Motor neuron (in vitro differentiated cells): Measurements from ENCODE around the gene SBF2. TPM values are rescaled to one million over a fixed set of nuclear protein-coding genes. Genes with fewer than 3 reads are reported as not detected.
"Not testable (repeated sequence)": the region's sequence is repeated elsewhere in the genome, so short reads cannot be mapped to it uniquely, and the experiment has no call there.

Source experiments
- ATAC-seq, 8 experiments: fragments of 200-7000 bp; cut with Tn5 transposase; replicated peaks in 6 of 8; 2 replicates each; pipeline ENCODE4 v1.8.0; 2021; ENCODE audit warnings: mild to moderate bottlenecking in 8 of 8, moderate library complexity in 8 of 8
- H3K27ac ChIP-seq, 2 donors: fragments of 250-450 bp; sonication (Bioruptor Pico); 2 replicates each; pipeline ENCODE4 v1.9.0; 2021; ENCODE audit warnings: antibody characterized with exemption in 2 of 2, mild to moderate bottlenecking in 2 of 2, moderate library complexity in 1 of 2
- H3K4me1 ChIP-seq, 2 donors: fragments of 250-450 bp; sonication (Bioruptor Pico); replicated peaks in 1 of 2; 2 replicates each; pipeline ENCODE4 v1.6.1; 2021; ENCODE audit warnings: antibody characterized with exemption in 2 of 2, mild to moderate bottlenecking in 2 of 2, moderate library complexity in 1 of 2
- H3K4me3 ChIP-seq, 5 donors: fragments of 250-450 bp; sonication (Bioruptor Pico); 2 replicates each; pipeline ENCODE4 v1.9.0; 2021; ENCODE audit warnings: antibody characterized with exemption in 5 of 5, mild to moderate bottlenecking in 5 of 5, moderate library complexity in 4 of 5
- WGBS, 10 experiments: fragments of 450-650 bp; shearing (Covaris generic); methylation state at CpG; one replicate each; pipeline ENCODE4 v1.0.0; 2022; 5-methylcytosine and 5-hydroxymethylcytosine counted together
- in situ Hi-C, 9 experiments: fragments of 400-800 bp; cut with MboI; loops; one replicate each; pipeline ENCODE4 v1.15.0; 2021; ENCODE audit warnings: low sequenced_read_pairs in 9 of 9, low pct_unique_long_range_greater_than_20kb in 2 of 9; ENCODE audit not compliant: unreplicated experiment in 9 of 9
- total RNA-seq, 8 experiments: library from RNA; unstranded; fragments of 300-600 nt; gene quantifications; 2 replicates each; pipeline versions ENCODE4 v1.2.3 to v1.2.4, GENCODE V29; 2022

The SBF2 gene
- total RNA-seq, 8 experiments from 2014 or later, result 31.8 to 66.3 (median 44.6) TPM

DNA sequence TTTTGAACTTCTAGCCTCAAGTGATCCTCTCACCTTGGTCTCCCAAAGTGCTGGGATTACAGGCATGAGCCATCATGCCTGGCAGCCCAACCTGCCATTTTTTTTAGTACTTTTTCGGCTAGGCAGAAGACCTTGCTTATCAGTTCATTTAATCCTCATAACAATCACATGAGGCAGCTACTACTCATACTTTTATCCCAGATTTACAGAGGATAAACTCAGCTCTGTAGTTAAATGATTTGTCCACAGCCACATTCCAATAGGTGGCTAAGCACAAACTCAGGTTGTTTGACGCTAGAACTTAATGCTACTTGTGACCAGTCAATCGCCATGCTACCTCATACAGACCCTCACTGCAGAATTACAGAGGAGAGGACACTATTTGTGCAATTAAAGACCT is 28.1 kb downstream of the SBF2 start:
- H3K4me1 ChIP-seq, result no peaks in the 10 kb centered on the region
- H3K27ac ChIP-seq, result no peak overlapping the region
- in situ Hi-C loops, result no loop called here
- no peak overlapping the region for H3K4me3 ChIP-seq
- WGBS, 10 experiments, result 20 to 100% (median 89%) methylated on average over 1 to 3 of the region's 3 CpGs; no CpG with 5 or more reads in 4 of the 10 experiments
- ATAC-seq, result no peak

DNA sequence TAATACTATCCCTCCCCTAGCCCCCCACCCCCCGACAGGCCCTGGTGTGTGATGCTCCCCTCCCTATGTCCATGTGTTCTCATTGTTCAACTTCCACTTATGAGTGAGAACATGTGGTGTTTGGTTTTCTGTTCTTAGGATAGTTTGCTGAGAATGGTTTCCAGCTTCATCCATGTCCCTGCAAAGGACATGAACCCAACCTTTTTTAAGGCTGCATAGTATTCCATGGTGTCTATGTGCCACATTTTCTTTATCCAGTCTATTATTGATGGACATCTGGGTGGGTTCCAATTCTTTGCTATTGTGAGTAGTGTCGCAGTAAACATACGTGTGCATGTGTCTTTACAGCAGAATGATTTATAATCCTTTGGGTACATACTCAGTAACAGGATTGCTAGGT is 29.3 kb downstream of the SBF2 start:
- H3K27ac ChIP-seq, H3K4me3 ChIP-seq, ATAC-seq, in situ Hi-C loops, H3K4me1 ChIP-seq: not testable (repeated sequence)
- WGBS, 10 experiments, result 93 to 100% (median 100%) methylated on average over 2 of the region's 3 CpGs; no CpG with 5 or more reads in 4 of the 10 experiments

DNA sequence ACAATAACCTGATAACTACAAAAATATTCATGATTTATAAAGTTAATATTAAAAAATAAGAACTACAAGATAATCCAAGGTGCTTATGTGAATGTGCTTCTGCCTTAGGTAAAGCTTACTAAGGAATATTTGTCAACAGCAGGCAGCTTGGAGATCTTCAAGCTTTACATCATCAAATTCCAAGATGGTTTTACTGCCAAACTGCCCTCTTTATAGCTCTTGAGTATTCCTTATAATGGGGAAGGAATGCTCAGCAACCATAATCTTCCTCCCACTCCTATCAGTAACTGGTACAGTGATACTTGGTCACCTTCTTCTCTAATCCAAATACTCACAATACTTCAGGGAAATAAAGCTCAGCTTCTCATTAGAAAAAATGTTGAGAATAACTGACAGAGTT is 30.1 kb downstream of the SBF2 start:
- H3K4me3 ChIP-seq, result no peak overlapping the region
- in situ Hi-C loops, result no loop called here
- H3K27ac ChIP-seq, result no peak overlapping the region
- no peak for ATAC-seq
- no peaks in the 10 kb centered on the region for H3K4me1 ChIP-seq

DNA sequence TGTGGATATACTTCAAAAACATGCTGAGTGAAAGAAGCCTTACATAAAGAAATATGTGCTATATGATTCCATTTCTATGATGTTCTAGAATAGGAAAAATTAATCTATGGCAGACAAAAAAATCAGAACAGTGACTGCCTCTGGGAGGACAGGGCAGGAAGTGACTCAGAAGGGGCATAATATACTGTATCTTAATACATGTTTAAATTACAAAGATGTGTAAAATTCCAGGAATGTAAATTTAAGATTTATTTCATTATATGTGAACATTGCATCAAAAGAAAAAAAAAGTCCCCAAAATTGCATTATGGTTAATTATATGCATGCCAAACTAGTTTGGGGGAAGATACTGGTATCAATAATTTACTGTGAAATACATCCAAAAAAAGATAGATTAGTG is 32.2 kb downstream of the SBF2 start:
- in situ Hi-C loops, result no loop called here
- H3K4me3 ChIP-seq, result no peak overlapping the region
- H3K4me1 ChIP-seq, result no peaks in the 10 kb centered on the region
- peak in 3 of 8 experiments; percentile 27 to 64 (median 39) for ATAC-seq
- H3K27ac ChIP-seq, result no peak overlapping the region

DNA sequence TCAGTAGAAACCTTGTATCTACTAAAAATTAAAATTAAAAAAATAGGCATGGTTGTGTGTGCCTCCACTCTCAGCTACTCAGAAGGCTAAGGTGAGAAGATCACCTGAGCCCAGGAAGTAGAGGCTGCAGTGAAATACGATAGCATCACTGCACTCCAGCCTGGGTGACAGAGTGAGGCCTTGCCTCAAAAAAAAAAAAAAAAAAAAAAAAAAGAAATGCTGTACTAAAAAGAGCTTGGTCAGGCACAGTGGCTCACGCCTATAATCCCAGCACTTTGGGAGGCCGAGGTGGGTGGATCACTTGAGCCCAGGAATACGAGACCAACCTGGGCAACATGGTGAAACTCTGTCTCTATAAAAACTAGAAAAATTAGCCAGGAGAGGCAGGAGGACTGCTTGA is 36.5 kb downstream of the SBF2 start:
- no peak overlapping the region for H3K4me3 ChIP-seq
- ATAC-seq, result no peak
- H3K27ac ChIP-seq, result no peak overlapping the region
- in situ Hi-C loops, result no loop called here
- H3K4me1 ChIP-seq, result no peaks in the 10 kb centered on the region
- WGBS, 10 experiments, result 60 to 100% (median 94%) methylated on average over 1 to 4 of the region's 4 CpGs; no CpG with 5 or more reads in 2 of the 10 experiments

DNA sequence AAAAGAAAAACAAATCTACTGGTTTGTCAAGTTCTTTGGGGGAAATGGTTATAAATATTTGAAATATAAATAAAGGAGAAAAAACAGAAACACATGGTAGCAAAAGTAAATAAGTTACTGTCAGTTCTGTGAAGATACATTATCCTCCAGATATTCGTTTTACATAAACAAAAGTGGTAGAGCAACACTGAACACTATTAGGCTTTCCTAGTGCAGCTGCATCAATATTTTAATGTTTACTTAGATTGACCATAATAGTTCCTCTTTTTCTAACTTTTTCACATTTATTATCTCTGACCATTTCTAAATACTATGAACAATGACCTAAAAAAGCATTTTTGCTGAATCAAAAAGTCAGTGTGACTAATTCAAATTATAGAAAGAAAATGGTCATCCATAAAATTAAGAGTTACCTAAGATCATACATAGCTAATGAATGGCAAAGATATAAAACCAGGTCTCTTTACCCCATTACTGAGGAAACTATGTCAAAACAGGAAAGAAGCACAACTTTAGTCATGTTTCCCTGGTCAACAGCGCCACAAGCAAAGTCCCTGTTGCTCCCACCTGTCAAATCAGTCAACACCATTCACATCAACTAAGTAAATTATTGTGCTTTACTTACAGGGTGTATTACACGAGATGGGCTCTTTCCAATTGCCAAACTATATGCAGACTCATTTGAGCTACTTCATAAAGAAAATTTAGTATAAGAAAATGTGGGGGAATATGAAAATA is 38.5 kb downstream of the SBF2 start:
- H3K4me1 ChIP-seq, result no peaks in the 10 kb centered on the region
- 56 to 100% (median 83%) methylated on average over 1 to 3 of the region's 3 CpGs for whole genome bisulfite sequencing, 10 experiments
- H3K4me3 ChIP-seq, result no peak overlapping the region
- in situ Hi-C loops, result no loop called here
- H3K27ac ChIP-seq, result no peak overlapping the region
- no peak for ATAC-seq

DNA sequence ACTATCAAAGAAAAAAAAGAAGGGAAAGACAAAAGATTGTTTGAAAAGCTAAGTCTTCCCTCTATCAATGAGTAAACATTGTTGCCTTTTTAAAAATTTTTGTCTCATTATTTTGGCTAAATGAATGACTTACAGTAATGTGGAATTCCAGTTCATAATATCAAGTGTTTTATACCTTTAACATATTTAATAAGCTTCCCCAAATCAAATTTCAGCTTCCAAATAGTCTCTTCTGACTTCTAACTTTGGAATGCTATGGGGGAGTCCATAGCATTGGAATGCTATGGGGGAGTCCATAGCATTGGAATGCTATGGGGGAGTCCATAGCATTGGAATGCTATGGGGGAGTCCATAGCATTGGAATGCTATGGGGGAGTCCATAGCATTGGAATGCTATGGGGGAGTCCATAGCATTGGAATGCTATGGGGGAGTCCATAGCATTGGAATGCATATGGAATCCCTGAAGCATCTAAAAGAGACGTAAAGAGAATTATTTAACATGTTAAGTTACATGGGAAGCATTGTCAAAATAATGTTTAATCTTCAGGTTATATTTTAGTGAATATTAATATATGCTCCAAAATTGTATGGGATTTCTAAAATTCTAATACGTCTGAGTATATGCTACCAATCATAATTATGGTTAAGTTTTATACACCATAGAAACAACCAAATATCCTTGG is 44.4 kb downstream of the SBF2 start:
- H3K27ac ChIP-seq, H3K4me1 ChIP-seq, H3K4me3 ChIP-seq, ATAC-seq, in situ Hi-C loops: not testable (repeated sequence)
- 71 to 100% (median 95%) methylated on average over 1 to 2 of the region's 2 CpGs; no CpG with 5 or more reads in 2 of the 10 experiments for WGBS, 10 experiments

DNA sequence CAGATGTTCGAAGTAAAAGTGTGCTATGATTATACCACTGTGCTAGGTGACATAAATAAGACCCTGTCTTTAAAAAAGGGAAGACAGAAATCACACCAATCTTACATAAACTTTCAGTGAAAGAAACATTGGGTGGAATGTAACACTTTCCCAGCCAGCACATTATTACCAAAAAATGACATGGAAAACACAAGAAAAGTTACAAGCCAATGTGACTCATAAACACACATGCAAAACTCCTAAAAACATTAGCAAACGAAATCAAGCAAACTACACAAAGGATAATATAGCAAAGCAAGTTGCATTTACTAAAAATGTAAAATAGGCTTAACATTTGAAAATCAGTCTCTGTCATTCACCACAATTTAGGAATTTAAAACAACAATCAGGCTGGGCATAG is 47.0 kb downstream of the SBF2 start:
- H3K4me3 ChIP-seq, result no peak overlapping the region
- peak in 2 of 8 experiments; percentile 68 to 78 for ATAC-seq
- H3K4me1 ChIP-seq, result no peaks in the 10 kb centered on the region
- no peak overlapping the region for H3K27ac ChIP-seq
- WGBS, 10 experiments, result 30 to 88% (median 50%) methylated on average over 1 to 2 of the region's 2 CpGs; no CpG with 5 or more reads in 1 of the 10 experiments
- in situ Hi-C loops, result no loop called here

DNA sequence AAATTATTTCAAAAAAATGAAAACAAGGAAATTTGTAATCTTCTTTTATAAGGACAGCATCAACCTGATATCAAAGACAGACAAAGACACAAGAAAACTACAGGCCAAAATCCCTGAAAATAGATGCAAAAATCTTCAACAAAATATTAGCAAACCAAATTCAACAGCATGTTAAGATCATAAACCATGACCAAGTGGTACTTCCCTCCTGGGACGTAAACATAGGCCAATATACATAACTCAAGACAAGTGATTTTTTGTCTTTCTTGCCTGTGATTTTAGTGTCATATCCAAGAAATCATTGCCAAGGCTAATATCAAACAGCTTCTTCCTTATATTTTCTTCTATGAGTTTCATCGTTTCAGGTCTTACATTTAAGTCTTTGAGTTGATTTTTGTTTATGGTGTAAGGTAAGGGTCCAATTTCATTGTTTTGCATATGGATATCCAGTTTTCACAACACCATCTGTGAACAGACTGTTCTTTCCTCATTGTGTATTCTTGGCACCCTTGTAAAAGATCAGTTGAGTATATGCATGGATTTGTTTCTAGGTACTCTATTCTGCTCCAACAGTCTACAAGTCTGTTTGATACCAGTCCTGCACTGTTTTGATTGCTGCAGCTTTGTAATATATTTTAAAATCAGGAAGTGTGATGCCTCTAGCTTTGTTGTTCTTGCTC is 50.0 kb downstream of the SBF2 start:
- Histone ChIP-seq H3K27ac (no peak overlapping the region), H3K4me1 (no peaks in the 10 kb centered on the region), H3K4me3 (no peak overlapping the region)
- peak in 3 of 8 experiments; percentile 81 to 90 (median 88) for ATAC-seq
- WGBS, 10 experiments, result 15 to 100% (median 83%) methylated on average over 1 to 2 of the region's 2 CpGs
- in situ Hi-C loops, result no loop called here

DNA sequence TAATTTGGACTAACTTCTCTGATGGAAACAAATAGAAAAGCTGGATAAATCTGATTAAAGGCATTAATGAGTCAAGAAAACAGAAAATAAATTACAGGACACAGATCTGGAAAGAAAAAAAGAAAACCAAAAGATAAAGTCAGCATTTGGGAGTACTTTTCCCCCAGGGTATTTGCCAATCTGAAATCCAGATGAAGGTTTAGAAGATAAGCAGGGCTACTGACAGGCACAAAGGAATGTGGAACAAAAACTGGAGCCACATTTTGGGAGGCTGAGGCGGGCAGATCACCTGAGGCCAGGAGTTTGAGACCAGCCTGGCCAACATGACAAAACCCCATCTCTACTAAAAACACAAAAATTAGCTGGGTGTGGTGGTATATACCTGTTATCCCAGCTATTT is 57.2 kb downstream of the SBF2 start:
- 100% methylated on average over 1 of the region's 1 CpG; no CpG with 5 or more reads in 6 of the 10 experiments for WGBS, 10 experiments
- ATAC-seq, result no peak
- Histone ChIP-seq H3K4me3 (no peak overlapping the region), H3K27ac (no peak overlapping the region), H3K4me1 (no peaks in the 10 kb centered on the region)
- in situ Hi-C loops, result no loop called here

DNA sequence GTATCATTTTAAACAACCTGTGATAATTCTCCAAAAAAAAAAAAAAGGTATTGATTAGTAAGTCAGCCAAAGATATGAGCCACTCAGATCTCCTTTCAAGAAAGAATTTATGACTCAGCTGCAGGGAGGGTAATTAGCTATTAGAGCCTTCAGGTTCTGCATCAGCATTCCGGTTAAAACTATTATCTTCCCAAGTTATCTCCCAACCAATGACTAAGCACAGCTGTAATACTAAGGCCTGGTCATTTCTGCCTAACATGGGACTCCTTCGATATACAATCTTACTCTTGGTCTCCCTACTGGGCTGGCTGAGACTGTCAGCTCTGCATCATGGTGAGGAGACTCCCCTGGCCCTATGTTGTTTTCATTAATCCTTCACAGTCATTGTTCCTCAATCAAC is 60.4 kb downstream of the SBF2 start:
- in situ Hi-C loops, result no loop called here
- WGBS, 10 experiments, result 0 to 100% (median 70%) methylated on average over 1 to 2 of the region's 2 CpGs; no CpG with 5 or more reads in 1 of the 10 experiments
- Histone ChIP-seq H3K4me3 (no peak overlapping the region), H3K27ac (no peak overlapping the region), H3K4me1 (no peaks in the 10 kb centered on the region)
- peak in 2 of 8 experiments; percentile 99 to 100 for ATAC-seq

DNA sequence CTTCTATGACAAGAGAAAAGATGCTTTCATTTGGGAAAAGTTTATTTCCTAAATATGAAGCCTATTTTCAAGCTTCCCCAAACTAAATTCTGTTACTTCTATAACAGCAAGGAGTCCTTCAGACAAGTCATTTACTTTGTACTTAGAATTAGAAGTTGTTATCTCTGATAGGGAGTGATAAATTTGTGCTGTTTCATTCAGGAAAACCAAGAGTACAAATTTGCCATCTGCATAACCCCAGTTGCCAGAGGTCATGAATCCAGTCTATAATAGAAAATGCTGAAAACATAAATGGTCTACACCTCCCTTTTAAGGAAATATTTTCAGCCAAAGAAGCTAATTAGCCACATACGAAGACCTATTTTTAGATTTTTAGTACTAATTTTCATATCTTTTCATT is 61.3 kb downstream of the SBF2 start:
- Histone ChIP-seq H3K4me1 (no peaks in the 10 kb centered on the region), H3K4me3 (no peak overlapping the region), H3K27ac (no peak overlapping the region)
- 62 to 100% (median 100%) methylated on average over 1 of the region's 1 CpG; no CpG with 5 or more reads in 1 of the 10 experiments for whole genome bisulfite sequencing, 10 experiments
- no peak for ATAC-seq
- in situ Hi-C loops, result no loop called here

DNA sequence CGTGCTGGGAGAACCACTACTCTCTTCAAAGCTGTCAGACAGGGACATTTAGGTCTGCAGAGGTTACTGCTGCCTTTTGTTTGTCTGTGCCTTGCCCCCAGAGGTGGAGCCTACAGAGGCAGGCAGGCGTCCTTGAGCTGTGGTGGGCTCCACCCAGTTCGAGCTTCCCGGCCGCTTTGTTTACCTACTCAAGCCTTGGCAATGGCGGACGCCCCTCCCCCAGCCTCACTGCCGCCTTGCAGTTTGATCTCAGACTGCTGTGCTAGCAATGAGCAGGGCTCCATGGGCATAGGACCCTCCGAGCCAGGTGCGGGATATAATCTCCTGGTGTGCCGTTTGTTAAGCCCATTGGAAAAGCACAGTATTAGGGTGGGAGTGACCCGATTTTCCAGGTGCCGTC is 62.2 kb downstream of the SBF2 start:
- no CpG with 5 or more reads among the region's 13 CpGs for WGBS, 10 experiments
- H3K27ac ChIP-seq, ATAC-seq, H3K4me3 ChIP-seq, in situ Hi-C loops, H3K4me1 ChIP-seq: not testable (repeated sequence)
